Measurements from ENCODE around the gene LRRC28. TPM values are rescaled to one million over a fixed set of nuclear protein-coding genes. Genes with fewer than 3 reads are reported as not detected.
A peak's percentile ranks its signal among the peaks of the same experiment; 100 is the strongest.

Gene LRRC28
- total and polyA plus RNA-seq, 9 of the 15 experiments (the other 6 are each of a cell fraction or from before 2014, with no cell fraction given): 5.5 to 17.4 (median 7.9) TPM

DNA sequence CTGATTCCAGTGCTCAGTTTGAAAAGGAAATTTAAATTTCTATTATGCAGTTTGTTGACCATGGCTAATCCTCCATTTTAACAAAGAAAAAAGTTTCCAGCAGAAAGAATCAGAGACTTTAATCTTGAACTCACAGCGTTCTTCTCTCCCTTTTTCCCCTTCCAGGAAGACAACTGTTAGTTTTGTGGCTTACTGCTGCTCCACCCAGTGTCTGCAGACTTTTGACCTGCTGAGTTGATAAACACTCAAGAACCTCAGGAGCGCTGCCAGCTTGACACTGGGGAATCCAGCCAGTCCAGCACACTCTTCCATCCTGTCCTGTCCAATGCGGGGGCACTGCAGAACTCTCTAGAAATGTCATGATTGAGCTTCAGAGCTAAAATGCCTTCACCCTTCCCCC lies 134.6 kb downstream of the LRRC28 start (continued):
- no peak for TF ChIP-seq ZNF354B (CRISPR knock-in tag; IDR thresholded peaks at IDR 0.05)
- TF ChIP-seq, protein P1, sequence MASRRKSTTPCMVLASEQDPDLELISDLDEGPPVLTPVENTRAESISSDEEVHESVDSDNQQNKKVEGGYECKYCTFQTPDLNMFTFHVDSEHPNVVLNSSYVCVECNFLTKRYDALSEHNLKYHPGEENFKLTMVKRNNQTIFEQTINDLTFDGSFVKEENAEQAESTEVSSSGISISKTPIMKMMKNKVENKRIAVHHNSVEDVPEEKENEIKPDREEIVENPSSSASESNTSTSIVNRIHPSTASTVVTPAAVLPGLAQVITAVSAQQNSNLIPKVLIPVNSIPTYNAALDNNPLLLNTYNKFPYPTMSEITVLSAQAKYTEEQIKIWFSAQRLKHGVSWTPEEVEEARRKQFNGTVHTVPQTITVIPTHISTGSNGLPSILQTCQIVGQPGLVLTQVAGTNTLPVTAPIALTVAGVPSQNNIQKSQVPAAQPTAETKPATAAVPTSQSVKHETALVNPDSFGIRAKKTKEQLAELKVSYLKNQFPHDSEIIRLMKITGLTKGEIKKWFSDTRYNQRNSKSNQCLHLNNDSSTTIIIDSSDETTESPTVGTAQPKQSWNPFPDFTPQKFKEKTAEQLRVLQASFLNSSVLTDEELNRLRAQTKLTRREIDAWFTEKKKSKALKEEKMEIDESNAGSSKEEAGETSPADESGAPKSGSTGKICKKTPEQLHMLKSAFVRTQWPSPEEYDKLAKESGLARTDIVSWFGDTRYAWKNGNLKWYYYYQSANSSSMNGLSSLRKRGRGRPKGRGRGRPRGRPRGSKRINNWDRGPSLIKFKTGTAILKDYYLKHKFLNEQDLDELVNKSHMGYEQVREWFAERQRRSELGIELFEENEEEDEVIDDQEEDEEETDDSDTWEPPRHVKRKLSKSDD (conservative IDR thresholded peaks at IDR 0.05; ENCODE audit: low read length): no peak
- TF ChIP-seq, protein P2, sequence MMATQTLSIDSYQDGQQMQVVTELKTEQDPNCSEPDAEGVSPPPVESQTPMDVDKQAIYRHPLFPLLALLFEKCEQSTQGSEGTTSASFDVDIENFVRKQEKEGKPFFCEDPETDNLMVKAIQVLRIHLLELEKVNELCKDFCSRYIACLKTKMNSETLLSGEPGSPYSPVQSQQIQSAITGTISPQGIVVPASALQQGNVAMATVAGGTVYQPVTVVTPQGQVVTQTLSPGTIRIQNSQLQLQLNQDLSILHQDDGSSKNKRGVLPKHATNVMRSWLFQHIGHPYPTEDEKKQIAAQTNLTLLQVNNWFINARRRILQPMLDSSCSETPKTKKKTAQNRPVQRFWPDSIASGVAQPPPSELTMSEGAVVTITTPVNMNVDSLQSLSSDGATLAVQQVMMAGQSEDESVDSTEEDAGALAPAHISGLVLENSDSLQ (IDR thresholded peaks at IDR 0.05): no peak
- no peak for TF ChIP-seq SUPT5H (IDR thresholded peaks at IDR 0.05)
- TF ChIP-seq TCF3 (CRISPR knock-in tag; IDR thresholded peaks at IDR 0.05): peak; percentile 45
- TF ChIP-seq ZNF41 (CRISPR knock-in tag; conservative IDR thresholded peaks at IDR 0.05): no peak
- TF ChIP-seq BACH1 (tag; IDR thresholded peaks at IDR 0.05): no peak
- no peak for TF ChIP-seq PRMT5 (CRISPR knock-in tag; IDR thresholded peaks at IDR 0.05)
- TF ChIP-seq TEAD2 (tag; IDR thresholded peaks at IDR 0.05): no peak
- no peak for TF ChIP-seq NONO (IDR thresholded peaks at IDR 0.05; ENCODE audit: low read depth in 2 of 2, low read length in 1 of 2)
- no peak for TF ChIP-seq ZNF785 (CRISPR knock-in tag; IDR thresholded peaks at IDR 0.05)
- TF ChIP-seq, protein P3, sequence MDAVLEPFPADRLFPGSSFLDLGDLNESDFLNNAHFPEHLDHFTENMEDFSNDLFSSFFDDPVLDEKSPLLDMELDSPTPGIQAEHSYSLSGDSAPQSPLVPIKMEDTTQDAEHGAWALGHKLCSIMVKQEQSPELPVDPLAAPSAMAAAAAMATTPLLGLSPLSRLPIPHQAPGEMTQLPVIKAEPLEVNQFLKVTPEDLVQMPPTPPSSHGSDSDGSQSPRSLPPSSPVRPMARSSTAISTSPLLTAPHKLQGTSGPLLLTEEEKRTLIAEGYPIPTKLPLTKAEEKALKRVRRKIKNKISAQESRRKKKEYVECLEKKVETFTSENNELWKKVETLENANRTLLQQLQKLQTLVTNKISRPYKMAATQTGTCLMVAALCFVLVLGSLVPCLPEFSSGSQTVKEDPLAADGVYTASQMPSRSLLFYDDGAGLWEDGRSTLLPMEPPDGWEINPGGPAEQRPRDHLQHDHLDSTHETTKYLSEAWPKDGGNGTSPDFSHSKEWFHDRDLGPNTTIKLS (IDR thresholded peaks at IDR 0.05; ENCODE audit: borderline replicate concordance, low read depth): peak; percentile 56; the same call in 1 of the 2 replicates
- TF ChIP-seq TSC22D4 (tag; IDR thresholded peaks at IDR 0.05): no peak

Measured in K562 (cell line).